Ovary (tissue), 3 donors: ENCODE measurements around the gene CHRM1.

Experiments used
- POLR2A ChIP-seq: fragments of 450-650 bp; IDR thresholded peaks from one replicate; pipeline ENCODE4 v1.6.1; 2017; ENCODE audit warnings: antibody characterized with exemption, mild to moderate bottlenecking, moderate library complexity
- TF ChIP-seq, protein P1 (sequence below), 3 donors: fragments of 450-650 bp in 2 of 3; fragments of 200-600 bp in 1 of 3; IDR thresholded peaks; one replicate each; pipeline versions ENCODE4 v1.5.1 to v1.8.0; 2016 to 2022; ENCODE audit warnings: antibody characterized with exemption in 3 of 3, mild to moderate bottlenecking in 1 of 3
- donor health status: DM: no; HTN: no; CAD: no.

DNA sequence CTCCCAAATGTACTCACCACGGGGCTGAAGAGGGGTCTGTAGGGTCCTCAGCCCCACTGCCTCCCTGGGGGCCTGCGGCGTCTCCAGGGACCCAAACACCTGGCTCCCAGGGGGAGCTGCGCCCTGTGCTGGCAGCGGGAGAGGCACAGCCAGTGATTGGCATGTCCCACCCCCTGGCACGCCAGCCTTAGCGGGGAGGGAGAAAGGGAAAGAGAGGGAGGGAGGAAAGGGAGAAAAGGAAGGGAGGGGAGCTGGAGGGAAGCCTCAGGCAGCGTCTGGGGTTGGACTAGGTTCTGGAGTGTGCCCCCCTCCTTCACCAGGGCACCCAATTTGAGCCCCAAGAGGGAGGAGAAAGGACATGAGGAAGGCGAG is at the start of gene CHRM1:
- TF ChIP-seq, protein P1, sequence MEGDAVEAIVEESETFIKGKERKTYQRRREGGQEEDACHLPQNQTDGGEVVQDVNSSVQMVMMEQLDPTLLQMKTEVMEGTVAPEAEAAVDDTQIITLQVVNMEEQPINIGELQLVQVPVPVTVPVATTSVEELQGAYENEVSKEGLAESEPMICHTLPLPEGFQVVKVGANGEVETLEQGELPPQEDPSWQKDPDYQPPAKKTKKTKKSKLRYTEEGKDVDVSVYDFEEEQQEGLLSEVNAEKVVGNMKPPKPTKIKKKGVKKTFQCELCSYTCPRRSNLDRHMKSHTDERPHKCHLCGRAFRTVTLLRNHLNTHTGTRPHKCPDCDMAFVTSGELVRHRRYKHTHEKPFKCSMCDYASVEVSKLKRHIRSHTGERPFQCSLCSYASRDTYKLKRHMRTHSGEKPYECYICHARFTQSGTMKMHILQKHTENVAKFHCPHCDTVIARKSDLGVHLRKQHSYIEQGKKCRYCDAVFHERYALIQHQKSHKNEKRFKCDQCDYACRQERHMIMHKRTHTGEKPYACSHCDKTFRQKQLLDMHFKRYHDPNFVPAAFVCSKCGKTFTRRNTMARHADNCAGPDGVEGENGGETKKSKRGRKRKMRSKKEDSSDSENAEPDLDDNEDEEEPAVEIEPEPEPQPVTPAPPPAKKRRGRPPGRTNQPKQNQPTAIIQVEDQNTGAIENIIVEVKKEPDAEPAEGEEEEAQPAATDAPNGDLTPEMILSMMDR (IDR thresholded peaks at IDR 0.05): no peak
- TF ChIP-seq POLR2A: no peak
